Right kidney (tissue), 1 donor: Measurements from ENCODE around the gene TRIM52.
"Not testable (repeated sequence)": the region's sequence is repeated elsewhere in the genome, so short reads cannot be mapped to it uniquely, and the experiment has no call there.

Experiments
- DNase-seq: peaks from one replicate; pipeline ENCODE4 v3.0.0-alpha.2; 2016

Gene TRIM52

GRCh38 chr5:181215997-181216989, 44.6 kb downstream of the TRIM52 start:
- no peak for DNase-seq

- DNase-seq = not testable (repeated sequence)
Observed at GRCh38 chr5:181214249-181214648, 46.7 kb downstream of the TRIM52 start.

- DNase-seq = no peak
Observed at GRCh38 chr5:181212934-181213333, 48.0 kb downstream of the TRIM52 start.

GRCh38 chr5:181212080-181212479, 48.9 kb downstream of the TRIM52 start:
- DNase-seq = no peak

GRCh38 chr5:181211208-181211607, 49.7 kb downstream of the TRIM52 start:
- no peak for DNase-seq

GRCh38 chr5:181210698-181211097, 50.2 kb downstream of the TRIM52 start:
- not testable (repeated sequence) for DNase-seq

- not testable (repeated sequence) for DNase-seq
Observed at GRCh38 chr5:181210148-181210547, 50.8 kb downstream of the TRIM52 start.

- not testable (repeated sequence) for DNase-seq
Observed at GRCh38 chr5:181209006-181209405, 51.9 kb downstream of the TRIM52 start.

- no peak for DNase-seq
Observed at GRCh38 chr5:181207960-181208253, 53.0 kb downstream of the TRIM52 start.

GRCh38 chr5:181207214-181207959, 53.6 kb downstream of the TRIM52 start:
- peak; percentile 67 for DNase-seq

- peak; percentile 71 for DNase-seq
Observed at GRCh38 chr5:181205761-181206649, 54.9 kb downstream of the TRIM52 start.
